Femur (tissue), 1 donor: ENCODE results near the gene PRSS36.
"Not testable (repeated sequence)": the region's sequence is repeated elsewhere in the genome, so short reads cannot be mapped to it uniquely, and the experiment has no call there.

ENCODE experiments used
- DNase-seq: peaks from one replicate; pipeline ENCODE4 v3.0.0-alpha.2; 2017

PRSS36 gene

GRCh38 chr16:31149894-31150890 is at the start of gene PRSS36:
Gene PRSS36 (minus strand): TSS chr16:31150066. CDS start chr16:31150035, 31 bp downstream.
- no peak for DNase-seq

DNA sequence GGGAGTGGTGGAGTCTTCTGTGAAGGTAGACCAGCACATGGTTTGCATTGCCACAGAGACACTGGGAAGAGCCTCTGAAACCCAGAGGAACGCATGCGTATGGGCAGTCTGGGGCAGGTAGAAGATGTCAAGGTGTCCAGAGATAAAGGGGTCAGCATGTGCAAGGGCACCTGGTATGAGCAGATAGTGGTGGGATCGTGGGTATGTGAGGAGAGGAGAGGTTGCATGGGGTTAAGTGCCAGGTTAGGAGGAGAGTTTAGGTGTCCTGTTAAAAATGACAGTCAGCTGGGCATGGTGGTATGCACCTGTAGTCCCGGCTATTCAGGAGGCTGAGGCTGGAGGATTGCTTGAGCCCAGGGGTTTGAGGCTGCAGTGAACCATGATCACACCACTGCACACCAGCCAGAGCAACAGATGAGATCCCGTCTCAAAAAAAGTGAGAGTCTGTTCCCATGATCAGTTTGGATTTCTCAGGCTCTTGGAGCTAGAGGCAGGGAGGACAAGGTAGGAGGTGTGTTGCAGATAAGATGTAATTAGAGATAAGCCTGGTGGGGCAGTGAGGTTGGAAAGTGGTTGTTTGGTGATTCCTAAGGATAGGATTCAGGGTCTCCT is 49.7 kb upstream of the PRSS36 start:
- DNase-seq = no peak

GRCh38 chr16:31198207-31198882 is 48.5 kb upstream of the PRSS36 start:
- DNase-seq = no peak

- DNase-seq = no peak
Measured at GRCh38 chr16:31196324-31197088, 46.6 kb upstream of the PRSS36 start.

DNA sequence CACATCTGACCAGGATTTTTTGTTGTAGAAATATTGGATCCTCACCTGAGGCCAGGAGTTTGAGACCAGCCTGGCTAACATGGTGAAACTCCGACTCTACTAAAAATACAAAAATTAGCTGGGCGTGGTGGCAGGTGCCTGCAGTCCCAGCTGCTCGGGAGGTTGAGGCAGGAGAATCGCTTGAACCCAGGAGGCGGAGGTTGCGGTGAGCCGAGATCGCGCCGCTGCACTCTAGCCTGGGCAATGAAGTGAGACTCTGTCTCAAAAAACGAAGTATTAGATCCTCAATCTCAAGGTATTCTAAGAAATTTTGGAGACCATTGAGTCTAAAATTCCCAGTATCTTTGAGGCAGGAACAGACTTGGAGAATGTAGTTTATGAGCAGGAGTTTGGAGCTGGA is 46.0 kb upstream of the PRSS36 start:
- DNase-seq = not testable (repeated sequence)

- DNase-seq = no peak
Measured at GRCh38 chr16:31194898-31195297, 45.0 kb upstream of the PRSS36 start.

DNA sequence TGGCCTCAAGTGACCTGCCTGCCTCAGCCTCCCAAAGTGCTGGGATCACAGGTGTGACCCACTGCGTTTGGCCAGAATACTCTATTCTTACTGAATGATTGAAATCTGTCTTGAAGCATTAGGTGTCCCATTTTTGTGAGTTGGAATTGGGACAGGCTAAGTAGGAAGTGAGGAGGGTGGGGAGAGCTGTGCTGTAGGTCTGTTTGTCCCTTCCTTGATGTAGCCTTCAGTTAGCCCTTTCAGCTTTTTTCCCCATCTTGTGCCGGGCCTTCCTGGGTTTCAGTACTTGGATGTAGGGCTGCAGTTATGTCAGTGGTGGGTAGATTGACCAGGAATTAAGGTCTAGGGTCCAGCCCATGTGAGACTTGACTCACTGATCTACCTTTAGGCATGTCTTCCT is 44.0 kb upstream of the PRSS36 start:
- DNase-seq = no peak

DNA sequence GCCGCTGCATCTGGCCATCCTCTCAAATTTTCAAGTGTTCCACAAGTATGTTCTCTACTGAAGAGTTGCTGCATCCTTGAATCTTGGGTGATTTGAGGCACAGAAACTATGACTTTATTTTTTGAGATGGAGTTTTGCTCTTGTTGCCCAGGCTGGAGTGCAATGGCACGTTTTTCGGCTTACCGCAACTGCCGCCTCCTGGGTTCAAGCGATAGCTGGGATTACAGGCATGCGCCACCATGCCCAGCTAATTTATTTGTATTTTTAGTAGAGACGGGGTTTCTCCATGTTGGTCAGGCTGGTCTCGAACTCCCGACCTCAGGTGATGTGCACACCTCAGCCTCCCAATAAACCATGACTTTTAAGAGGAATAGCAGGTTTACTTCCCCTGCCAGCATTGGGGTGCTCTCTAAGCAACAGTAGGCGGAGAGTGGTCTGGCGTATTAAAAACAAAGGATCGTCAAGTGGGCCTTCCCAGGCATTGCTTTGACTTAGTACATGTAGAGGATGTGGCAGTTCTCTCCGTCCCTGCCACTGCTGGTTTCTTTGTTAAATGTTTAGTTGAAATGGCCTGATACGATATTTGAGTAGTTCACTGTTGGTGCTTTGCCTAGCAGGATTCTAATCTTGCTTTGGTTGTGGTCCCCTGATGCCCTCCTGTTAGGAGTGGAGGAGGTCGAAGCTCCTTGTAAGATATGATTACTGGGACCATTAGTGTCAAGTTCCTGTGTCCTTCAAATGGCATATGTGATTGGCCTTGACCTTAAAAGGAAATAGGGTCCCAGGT is 43.2 kb upstream of the PRSS36 start:
- DNase-seq = no peak

- DNase-seq = no peak
Measured at GRCh38 chr16:31191697-31192428, 42.0 kb upstream of the PRSS36 start.

DNA sequence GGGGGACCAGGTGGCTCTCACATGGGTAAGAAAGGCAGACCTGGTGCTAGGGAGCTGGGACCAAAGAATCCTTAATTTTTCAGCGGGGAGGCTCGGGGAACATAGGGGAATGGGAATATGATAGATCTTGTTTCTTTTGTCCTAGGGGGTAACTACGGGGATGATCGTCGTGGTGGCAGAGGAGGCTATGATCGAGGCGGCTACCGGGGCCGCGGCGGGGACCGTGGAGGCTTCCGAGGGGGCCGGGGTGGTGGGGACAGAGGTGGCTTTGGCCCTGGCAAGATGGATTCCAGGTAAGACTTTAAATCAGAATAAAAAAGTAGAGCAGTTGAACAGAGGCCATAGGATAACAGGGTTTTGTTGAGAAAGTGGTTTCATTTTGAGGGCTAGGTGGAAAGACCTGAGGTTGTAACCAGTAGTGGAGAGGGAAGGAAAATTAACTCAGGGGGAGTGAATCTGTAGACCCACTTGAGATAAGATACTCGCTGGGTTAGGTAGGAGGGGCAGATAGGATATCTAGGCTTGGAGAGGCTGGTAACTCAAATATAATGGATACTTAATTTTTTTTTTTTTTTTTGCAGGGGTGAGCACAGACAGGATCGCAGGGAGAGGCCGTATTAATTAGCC is 41.1 kb upstream of the PRSS36 start:
- no peak for DNase-seq

DNA sequence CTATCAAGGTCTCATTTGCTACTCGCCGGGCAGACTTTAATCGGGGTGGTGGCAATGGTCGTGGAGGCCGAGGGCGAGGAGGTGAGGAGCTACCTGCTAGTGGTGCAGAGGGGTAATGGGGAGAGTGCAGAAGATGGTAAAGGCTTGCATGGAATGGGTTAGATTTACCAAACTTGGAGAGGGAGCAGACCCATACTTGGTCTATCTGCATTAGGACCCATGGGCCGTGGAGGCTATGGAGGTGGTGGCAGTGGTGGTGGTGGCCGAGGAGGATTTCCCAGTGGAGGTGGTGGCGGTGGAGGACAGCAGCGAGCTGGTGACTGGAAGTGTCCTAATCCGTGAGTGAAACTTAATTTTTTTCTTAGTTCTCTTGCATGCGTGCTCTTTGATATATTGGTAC is 40.2 kb upstream of the PRSS36 start:
- no peak for DNase-seq

DNA sequence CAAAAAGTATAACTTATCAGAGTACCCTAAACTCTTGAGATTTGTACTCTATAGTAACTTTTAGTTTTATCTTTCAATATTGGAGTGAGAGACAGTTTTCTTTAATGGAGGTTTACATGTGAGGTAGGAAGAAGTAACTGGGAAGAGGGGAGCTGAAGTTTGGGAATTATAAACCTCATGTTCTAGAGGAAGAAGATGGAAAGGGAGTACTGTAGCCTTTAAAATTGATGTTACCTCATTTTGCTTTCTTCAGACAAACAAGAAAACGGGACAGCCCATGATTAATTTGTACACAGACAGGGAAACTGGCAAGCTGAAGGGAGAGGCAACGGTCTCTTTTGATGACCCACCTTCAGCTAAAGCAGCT is 39.5 kb upstream of the PRSS36 start:
- DNase-seq = no peak

DNA sequence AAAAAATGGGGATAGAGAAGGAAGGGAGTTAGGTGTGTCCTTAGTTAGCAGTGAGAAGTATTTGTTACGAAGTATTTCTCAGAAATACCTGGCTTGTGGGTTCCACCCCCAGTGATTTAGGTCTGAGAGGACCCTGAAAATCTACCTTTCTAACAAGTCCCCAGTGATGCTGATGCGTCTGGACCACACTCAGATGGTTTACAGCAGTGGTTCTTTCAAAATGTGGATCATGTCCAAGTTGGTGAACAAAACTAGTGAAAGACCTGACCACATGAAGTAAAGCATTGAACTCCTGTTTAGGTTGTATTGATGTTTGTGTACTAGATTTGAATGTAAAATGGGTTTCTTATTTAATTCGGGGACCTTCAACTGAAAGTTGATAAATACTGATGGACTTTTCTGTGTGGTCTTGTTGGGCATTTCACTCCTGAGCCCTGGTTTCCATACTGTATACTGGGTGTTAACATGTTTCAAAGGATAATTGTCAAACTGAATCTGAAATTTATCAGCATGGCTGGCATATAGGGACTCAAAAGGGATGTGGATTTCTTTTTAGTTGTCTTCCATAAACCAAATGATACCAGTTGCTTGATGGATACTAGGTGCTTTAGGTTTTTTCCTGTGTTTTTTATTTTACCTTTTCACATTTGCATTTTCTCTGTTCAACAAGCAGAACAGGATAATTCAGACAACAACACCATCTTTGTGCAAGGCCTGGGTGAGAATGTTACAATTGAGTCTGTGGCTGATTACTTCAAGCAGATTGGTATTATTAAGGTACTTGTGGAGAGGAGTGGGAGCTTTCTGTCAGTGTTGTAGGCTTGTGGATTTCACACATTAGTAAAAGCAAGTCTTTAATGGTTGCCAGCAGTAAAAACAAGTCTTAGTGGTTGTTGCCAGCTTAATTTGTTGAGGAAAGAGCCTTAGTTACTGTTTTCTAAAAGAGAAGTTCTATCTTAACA is 38.9 kb upstream of the PRSS36 start:
- no peak for DNase-seq

DNA sequence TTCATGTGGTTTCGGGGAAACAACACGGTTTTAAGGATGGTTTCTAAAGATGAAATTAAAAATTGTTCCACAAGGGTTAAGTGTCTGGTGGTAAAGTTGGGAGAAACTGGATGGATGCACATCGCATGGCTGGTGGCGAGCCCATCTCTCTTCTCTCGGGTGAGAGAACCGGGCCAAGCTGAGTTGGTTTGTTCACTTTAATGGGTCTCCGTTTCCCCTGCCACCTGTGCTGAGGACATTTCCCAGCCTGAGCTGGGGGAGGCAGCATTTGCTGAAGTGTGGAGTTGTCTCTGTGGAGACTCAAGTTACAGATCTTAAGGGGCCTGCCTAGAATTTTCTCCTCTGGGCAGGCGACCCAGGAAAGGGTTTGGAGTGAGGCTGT is 37.9 kb upstream of the PRSS36 start:
- no peak for DNase-seq

- DNase-seq = no peak
Measured at GRCh38 chr16:31186930-31187807, 37.3 kb upstream of the PRSS36 start.

DNA sequence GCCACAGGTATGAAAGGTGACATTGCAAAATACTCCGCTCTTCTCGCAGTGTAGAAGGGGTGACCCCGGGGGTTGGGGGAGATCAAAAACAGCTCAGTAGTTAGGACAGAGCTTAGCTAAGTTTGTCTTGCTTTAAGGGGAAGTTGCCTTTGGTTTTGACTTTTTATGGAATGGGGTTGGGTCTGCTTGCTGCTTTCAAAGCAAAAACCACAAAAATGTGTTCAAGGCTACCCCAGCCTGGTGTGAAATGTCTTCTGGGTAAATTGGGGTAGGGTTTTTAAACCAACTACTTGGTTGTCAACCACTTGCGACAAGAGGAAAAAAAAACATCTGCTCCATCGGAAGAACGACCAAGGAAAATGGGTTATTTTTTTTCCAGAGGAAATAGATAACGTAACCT is 36.3 kb upstream of the PRSS36 start:
- DNase-seq = no peak

GRCh38 chr16:31185339-31185738 is 35.5 kb upstream of the PRSS36 start:
- DNase-seq = no peak

DNA sequence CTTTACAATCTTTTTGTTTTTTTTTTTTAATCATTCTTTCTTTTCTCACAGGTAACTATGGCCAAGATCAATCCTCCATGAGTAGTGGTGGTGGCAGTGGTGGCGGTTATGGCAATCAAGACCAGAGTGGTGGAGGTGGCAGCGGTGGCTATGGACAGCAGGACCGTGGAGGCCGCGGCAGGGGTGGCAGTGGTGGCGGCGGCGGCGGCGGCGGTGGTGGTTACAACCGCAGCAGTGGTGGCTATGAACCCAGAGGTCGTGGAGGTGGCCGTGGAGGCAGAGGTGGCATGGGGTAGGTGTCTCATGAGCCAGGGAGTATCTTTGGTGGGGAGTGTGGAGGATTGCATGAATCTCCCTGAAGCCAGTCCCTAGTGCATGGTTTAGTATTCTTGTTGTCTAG is 35.0 kb upstream of the PRSS36 start:
- no peak for DNase-seq
